ENCODE results near the gene OR6B1.

The OR6B1 gene

GRCh38 chr7:144000020-144000419 is at the start of gene OR6B1:
TSS of gene OR6B1 (plus strand) at chr7:144000320. CDS start at chr7:144003997, 3,677 bp downstream.
- DNase-seq (ENCODE audit: low spot score) = no peak

DNA sequence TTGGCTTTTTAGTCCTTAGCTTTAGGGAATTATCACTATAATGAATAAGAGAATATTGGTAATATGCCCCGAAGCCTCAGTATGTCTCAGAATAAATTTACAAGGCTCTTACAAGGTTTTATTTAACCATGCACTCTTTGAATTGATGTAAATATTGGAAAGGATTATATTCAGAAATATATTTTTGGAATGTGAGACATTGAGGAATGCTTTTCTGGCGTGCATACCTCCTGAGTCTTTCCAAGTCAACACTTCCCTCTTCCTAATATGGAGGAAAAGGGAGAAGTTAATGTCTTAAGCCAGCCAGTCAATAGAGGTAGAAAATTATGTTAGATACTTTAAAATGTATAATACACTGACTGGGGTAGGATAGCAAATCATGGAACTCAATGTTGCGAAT is 46.7 kb upstream of the OR6B1 start:
- DNase-seq (ENCODE audit: low spot score) = no peak

- DNase-seq (ENCODE audit: low spot score) = no peak
Measured at GRCh38 chr7:143954135-143954534, 46.0 kb upstream of the OR6B1 start.

DNA sequence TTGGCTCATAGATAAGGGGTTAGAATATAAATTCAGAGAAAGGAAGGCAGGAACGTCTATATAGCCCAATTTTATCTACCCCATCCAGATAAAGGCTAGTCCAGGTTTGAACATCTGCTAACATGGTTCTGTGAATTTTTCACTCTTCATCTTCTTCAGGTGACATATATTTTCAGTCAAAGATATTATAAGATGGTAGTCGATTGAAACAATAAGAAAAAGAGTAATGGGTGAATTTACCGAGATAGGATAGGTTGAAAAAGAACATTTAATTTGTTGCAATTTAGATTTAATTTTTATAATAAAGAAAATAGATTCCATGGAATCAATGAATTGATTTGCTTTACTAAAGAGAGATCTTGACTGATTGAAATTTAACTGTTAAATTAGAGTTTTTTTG is 45.6 kb upstream of the OR6B1 start, which contains the start of gene OR2F1:
Gene OR2F1, plus strand, starts transcription at position 301 of the 400 bp plus-strand sequence. CDS start 5,127 bp downstream, outside the sequence.
- DNase-seq (ENCODE audit: low spot score) = no peak

DNA sequence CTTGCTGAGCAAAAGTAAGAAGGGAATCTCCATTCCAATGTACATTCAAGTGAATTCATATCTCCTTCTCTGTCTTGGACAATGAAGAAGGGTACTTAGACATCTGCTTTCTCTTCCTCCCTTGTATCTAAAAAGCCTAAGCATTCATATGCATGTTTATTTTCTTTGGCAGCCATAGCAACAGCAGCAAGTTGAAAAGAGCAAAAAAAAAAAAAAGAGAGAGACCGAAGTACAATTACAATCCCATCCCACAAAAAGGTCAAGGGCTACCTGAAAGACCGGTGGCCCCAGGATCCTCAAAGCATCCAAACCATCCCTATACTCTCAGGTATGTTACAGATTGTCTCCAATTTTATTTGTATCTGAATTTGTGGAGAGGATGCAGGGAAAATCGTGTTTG is 41.3 kb upstream of the OR6B1 start:
- no peak for DNase-seq (ENCODE audit: low spot score)

DNA sequence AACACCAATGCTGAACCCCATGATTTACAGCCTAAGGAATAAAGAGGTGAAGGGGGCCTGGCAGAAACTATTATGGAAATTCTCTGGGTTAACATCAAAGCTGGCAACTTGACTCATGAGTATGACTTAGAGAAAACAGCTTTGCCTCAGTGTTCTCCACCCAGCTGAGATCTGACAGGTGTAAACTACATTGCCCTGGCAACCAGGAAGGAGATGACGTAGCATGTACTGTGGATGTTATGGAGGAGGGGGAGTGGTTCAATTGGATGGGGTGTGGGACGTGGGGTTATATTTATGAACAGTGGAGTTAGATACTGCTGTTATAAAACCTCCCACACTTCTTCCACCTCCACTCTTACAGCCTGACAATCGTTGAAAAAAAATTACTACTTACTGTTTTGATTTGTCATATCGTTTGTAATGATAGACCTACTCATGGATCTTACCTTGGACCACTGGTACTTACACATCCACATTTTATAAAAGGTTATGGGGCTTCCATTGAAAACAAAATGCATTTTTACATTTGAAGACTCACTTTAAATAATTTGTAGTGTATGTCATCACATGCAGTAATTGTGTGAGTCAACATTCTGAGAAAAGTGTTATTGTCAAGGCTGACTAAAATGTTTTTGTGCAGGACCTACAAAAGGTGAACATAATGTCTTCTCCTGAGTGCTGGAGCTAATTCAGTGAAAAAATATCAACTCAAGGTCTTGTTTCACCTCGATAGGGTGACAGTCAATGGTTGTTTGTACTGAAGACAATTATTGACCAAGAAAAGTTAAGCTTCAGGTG is 39.1 kb upstream of the OR6B1 start:
- no peak for DNase-seq (ENCODE audit: low spot score)

DNA sequence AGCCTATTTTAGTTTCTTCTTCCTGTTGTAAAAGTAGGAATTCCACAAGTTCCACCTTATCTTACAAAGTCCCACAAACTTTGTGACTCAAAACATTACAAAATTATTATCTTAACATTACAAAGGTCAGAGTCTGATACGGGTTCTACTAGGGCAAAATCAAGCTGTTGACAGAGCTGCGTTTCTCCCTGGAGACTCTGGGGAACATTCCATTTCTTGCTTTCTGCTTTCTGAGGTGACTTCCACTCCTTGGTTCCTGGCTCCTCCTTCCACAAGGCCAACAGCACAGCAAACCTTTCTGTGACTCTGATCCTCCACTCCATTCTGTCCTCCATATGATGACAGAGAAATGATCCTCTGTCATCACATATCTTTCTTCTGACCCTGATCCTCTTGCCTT is 34.8 kb upstream of the OR6B1 start:
- no peak for DNase-seq (ENCODE audit: low spot score)

DNA sequence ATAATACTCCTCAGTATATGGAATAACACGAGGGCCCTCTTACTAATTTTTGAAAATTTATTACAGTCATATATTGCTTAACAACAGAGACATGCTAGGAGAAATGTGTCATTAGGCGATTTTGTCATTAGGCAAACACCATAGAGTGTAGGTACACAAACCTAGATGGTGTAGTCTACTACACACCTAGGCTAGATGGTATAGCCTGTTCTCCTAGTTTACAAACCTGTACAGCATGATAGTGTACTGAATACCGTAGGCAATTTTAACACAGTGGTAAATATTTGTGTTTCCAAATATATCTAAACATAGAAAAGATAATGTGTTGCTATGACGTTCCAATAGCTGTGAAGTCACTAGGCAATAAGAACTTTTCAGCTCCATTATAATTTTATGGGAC is 32.7 kb upstream of the OR6B1 start:
- no peak for DNase-seq (ENCODE audit: low spot score)

- DNase-seq (ENCODE audit: low spot score) = no peak
Measured at GRCh38 chr7:143973870-143974416, 26.2 kb upstream of the OR6B1 start.

DNA sequence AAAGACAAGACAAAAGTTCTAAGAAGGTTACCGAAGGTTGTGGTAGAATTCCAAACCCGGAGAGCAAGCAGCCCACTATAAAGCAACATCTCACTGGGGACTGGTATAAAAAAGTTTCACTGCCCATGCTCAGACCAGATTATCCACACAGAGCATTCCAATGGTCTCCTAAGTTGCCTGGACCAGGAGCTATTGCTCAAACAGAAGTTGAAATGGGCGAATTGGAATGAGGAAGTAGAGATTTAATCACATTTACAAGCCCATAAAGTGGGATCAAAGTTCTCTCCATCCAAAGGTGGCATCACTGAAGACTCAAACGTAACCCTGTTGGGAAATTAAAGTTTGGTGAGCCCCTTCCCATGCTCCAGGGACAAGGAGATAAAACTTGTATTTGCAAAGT is 25.7 kb upstream of the OR6B1 start:
- no peak for DNase-seq (ENCODE audit: low spot score)

DNA sequence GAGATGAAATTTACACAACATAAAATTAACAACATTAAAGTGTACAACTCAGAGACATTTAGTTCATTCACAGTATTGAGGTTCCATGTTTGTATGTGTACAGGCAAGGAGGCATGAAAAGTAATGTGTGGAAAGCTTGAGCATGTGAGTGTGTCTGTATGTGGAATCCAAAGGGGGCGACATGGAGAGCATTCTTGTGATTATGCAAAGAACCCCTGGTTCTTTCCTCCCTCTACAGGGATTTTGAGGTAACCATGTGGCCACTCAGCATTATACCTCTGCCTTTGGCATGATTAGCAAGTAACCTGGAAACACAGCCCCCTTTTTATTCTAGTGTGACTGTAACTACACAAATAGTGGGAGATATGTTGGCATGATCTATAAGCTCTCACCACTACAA is 24.5 kb upstream of the OR6B1 start:
- DNase-seq (ENCODE audit: low spot score) = no peak

DNA sequence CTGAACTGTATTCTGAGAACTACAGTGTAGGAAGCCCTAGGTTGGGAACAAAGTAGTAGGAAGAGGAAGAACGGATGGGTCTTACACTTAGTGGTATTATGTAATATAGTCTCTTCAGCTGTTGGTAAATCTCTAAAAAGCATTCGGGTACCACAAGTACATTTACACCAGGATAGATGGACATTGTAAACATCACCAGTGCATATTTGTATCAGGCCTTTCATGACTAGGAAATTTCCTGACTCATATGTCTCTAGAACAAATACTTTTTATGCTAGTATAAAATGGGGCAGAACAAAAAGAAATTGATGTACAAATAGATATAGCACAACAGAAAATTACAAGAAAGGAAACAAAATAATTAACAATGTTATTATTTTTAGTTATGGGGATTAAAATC is 21.5 kb upstream of the OR6B1 start:
- no peak for DNase-seq (ENCODE audit: low spot score)

GRCh38 chr7:143979359-143979758 is 20.8 kb upstream of the OR6B1 start:
- DNase-seq (ENCODE audit: low spot score) = no peak

- DNase-seq (ENCODE audit: low spot score) = no peak
Measured at GRCh38 chr7:143979998-143980397, 20.1 kb upstream of the OR6B1 start.

DNA sequence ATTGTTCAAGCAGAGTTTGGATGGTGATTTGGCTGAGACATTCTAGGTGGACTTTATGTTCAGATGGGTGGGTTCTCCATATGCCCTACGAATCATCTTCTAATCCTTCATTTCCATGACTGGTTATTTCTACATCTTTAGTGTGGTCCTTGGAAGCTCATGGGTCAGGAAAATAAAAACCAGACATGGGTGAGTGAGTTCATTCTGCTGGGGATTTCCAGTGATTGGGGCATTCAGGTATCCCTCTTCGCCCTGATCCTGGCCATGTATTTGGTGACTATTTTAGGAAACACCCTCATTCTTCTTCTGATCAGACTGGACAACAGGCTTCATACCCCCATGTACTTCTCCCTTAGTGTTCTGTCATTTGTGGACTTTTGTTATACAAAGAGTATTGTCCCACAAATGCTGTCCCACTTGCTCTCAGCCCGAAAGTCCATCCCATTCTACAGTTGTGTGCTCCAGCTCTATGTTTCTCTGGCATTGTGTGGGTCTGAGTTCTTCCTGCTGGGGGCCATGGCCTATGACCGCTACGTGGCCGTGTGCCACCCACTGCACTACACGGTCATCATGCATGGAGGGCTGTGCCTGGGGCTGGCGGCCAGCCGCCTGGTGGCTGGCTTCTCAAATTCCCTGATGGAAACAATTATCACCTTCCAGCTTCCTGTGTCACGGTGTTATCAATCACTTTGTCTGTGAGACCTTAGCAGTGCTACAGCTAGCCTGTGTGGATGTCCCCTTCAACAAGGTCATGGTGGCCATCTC is 19.2 kb upstream of the OR6B1 start:
- DNase-seq (ENCODE audit: low spot score) = no peak

DNA sequence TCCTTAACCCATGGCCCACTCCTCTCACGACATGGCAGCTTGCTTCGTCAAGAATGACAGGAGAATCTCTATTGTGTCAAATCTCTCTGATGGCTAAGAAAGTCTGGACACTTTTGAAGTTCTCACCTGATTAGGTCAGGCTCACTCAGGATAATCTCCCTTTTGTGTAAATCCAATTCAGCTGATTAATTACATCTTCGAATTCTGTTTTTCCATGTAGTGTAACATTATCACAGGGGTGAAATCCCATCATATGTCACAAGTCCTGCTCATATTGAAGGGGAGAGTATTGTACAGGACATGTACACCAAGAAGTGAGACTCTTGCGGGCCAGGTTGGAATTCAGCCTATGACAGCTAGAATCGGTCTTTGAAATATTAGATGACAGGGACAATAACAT is 16.2 kb upstream of the OR6B1 start:
- DNase-seq (ENCODE audit: low spot score) = no peak

GRCh38 chr7:143987513-143987912 is 12.6 kb upstream of the OR6B1 start:
- DNase-seq (ENCODE audit: low spot score) = no peak

- no peak for DNase-seq (ENCODE audit: low spot score)
Measured at GRCh38 chr7:143988976-143989745, 11.0 kb upstream of the OR6B1 start.

DNA sequence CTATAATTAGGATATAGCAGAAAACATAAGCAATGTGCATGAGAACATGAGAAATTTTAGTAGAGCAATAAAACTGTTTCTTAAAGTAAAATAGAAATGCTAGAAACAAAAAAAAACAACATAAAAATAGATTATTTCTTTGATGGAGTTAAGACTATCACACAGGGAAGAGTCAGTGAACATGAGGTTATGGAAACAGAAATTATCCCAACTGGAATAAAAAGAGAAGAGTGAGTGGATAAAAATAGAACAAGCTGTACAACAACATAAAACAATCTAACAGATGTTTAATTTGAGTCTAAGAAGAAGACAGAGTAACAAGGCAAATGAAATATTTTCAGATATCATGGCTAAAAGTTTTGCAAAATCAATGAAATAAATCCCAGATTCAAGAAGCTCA is 7.5 kb upstream of the OR6B1 start:
- DNase-seq (ENCODE audit: low spot score) = no peak

DNA sequence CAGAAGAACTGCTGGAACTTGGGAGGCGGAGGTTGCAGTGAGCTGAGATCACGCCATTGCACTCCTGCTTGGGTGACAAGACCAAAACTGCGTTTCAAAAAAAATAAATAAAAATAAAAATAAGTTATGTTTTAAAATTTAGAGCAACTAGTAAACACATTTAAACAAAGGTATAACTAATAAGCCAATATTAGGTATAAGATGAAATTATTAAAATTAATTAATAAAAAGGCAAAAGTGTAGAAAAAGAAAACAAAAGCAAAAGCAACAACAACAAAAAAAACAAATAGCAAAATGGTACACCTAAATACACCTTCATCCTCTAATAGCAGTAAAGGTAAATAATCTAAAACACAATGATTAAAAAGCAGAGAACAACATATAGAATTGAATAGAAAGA is 6.2 kb upstream of the OR6B1 start:
- DNase-seq (ENCODE audit: low spot score) = no peak

- no peak for DNase-seq (ENCODE audit: low spot score)
Measured at GRCh38 chr7:144001543-144001942, 1.4 kb downstream of the OR6B1 start.

- no peak for DNase-seq (ENCODE audit: low spot score)
Measured at GRCh38 chr7:144004703-144005102, 4.6 kb downstream of the OR6B1 start.
